Activated CD4-positive, alpha-beta T cell treated with anti-CD3 and anti-CD28 coated beads for 36 hours (primary cell): Measurements from ENCODE around the gene CTCFL. TPM values are rescaled to one million over a fixed set of nuclear protein-coding genes. Genes with fewer than 3 reads are reported as not detected.

ENCODE experiments used
- ATAC-seq: fragments of 200-7000 bp; cut with Tn5 transposase; one replicate; pipeline ENCODE4 v1.10.0; 2021; ENCODE audit warnings: mild to moderate bottlenecking, moderate library complexity
- CTCF ChIA-PET: fragments of 350-600 bp; sonication (Branson Sonifier 250); formaldehyde crosslinking; loops from one replicate; lab custom pipeline; 2021; ENCODE audit warnings: antibody characterized with exemption; lab: Charles Lee
- POLR2A ChIA-PET: fragments of 350-600 bp; sonication (Branson Sonifier 250); formaldehyde crosslinking; loops from one replicate; lab custom pipeline; 2021; ENCODE audit warnings: antibody characterized with exemption, inconsistent platforms; lab: Charles Lee
- DNase-seq: peaks from one replicate; pipeline ENCODE4 v3.0.0-alpha.2; 2020
- H3K27ac Mint-ChIP-seq: one replicate; pipeline ENCODE4 v1.8.0; 2021; ENCODE audit warnings: mixed read lengths
- H3K27me3 Mint-ChIP-seq: one replicate; pipeline ENCODE4 v1.8.0; 2021; ENCODE audit warnings: mixed read lengths
- H3K36me3 Mint-ChIP-seq: one replicate; pipeline ENCODE4 v1.8.0; 2021; ENCODE audit warnings: low read depth, mixed read lengths
- H3K4me1 Mint-ChIP-seq: one replicate; pipeline ENCODE4 v1.8.0; 2021; ENCODE audit warnings: mixed read lengths
- H3K4me3 Mint-ChIP-seq: one replicate; pipeline ENCODE4 v1.8.0; 2021; ENCODE audit warnings: mild to moderate bottlenecking, moderate library complexity, mixed read lengths
- H3K9me3 Mint-ChIP-seq: one replicate; pipeline ENCODE4 v1.8.0; 2021; ENCODE audit warnings: low read depth, mixed read lengths
- intact Hi-C, 2 experiments: fragments of 100-400 bp; cut with DNase I in 1 of 2; cut with micrococcal nuclease in 1 of 2; formaldehyde crosslinking; loops; one replicate each; pipeline versions ENCODE4 v1.14.2 to v1.15.1; 2022 to 2024; cut with DNase I, micrococcal nuclease
- total RNA-seq, 2 experiments: library from RNA; stranded (reverse); gene quantifications; one replicate each; pipeline ENCODE4 v1.2.3, GENCODE V29; 2021

Gene CTCFL
- total RNA-seq, 2 experiments from 2014 or later = not detected

DNA sequence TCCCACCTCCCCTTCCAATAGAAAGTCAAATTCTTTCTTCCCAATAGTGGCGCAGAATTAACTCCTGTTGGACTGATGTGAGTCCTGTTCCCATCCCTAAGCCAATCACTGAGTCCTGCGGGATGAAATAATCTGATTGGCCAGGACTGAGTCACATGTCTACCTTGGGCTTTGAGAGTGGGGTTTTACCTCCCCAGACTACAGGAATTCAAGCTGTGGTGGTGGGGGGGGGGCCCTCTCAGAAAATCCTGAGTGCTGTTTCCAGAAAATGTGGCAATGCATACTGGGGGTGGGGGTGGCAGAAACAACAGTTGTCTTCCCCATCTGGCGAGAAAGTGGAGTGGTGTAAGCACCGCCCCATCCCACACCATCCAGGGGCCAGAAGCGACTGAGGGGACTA lies 65.7 kb downstream of the CTCFL start:
- Mint-ChIP-seq H3K4me3 (no peak overlapping the region), H3K4me1 (peaks cover 4% of the 10 kb centered on the region), H3K36me3 (no peaks in the 10 kb centered on the region), H3K27me3 (no peaks in the 10 kb centered on the region), H3K9me3 (no peaks in the 10 kb centered on the region), H3K27ac (no peak overlapping the region)
- ChIA-PET POLR2A (no interaction called here), CTCF (no interaction called here)
- ATAC-seq (no peak), DNase-seq (no peak)
- intact Hi-C loops = no loop called here

DNA sequence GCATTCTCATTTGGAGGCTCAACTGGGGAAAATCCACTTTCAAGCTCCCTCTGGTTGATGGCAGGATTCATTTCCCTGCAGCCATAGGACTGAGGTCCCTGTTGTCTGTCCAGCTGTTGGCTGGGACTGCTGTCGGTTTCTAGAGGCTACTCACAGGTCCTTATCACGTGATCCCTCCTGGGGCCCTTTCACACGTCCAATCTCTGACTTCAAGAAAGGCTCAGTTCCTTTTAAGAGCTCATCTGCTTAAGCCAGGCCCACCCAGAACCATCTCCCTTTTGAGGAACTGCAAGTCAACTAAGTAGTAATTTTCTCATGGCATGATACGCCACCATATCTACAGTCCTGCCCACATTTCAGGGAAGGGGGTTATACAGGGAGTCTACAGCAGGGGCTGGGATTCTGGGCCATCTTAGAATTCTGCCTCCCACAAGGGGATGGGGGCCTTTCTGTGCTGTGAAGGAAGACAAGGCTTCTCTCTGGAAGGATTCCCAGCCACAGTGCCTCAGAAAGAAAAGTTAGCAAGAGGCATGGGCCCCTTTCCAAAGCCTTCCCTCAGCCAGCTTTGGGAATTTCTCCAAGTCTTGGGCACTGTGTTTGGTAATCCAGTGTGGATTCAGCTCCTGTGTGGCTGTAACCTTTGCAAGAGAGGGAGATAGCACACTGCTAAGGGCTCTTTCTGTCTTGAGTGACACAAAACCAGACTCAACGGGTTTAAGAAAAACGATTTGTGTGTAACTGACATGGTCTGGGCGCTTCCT lies 66.4 kb downstream of the CTCFL start:
- no peaks in the 10 kb centered on the region for H3K9me3 Mint-ChIP-seq
- POLR2A ChIA-PET = no interaction called here
- no peaks in the 10 kb centered on the region for H3K27me3 Mint-ChIP-seq
- H3K36me3 Mint-ChIP-seq = no peaks in the 10 kb centered on the region
- intact Hi-C loops = no loop called here
- H3K4me3 Mint-ChIP-seq = no peak overlapping the region
- no peak for DNase-seq
- H3K27ac Mint-ChIP-seq = no peak overlapping the region
- CTCF ChIA-PET = no interaction called here
- no peak for ATAC-seq
- no peaks in the 10 kb centered on the region for H3K4me1 Mint-ChIP-seq

DNA sequence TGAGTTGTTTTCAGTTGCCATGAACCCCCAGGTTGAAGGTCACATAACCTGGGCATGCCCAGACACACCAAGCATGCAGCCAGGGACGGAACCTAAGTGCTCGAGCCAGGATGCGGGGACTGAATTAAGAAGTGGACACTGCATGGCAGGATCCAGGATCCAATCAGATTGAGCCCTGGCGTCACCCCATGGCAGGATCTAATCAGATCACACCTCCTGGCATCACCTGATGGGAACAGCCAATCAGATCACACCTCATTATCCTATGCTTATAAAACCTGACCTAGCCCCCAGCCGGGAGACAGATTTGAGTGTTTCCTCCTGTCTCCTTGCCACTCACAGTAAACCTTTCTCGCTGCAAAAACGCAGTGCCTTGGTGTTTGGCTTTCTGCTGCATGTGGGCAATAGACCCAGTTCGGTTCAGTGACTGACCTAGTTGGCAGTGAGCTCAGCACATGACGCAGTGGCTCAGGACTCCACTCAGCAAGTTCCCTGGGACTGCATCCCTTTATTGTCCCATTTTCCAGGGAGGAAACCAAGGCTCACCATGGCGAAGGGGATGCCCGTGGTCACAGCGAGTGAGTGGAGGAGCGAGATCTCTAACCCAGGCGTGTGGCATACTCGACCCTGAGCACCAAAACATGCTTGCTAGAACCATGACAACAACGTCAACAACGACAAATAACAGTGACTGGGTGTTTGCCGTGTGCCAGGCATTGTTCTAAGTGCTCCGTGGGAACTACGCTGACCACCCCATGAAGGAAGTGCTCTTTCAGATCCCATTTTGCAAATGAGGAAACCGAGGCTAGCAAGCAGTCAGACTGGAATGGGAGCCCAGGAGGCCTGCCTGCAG lies 67.5 kb downstream of the CTCFL start:
- peaks cover 5% of the 10 kb centered on the region for H3K4me1 Mint-ChIP-seq
- DNase-seq (no peak), ATAC-seq (no peak)
- H3K27ac Mint-ChIP-seq = no peak overlapping the region
- no peaks in the 10 kb centered on the region for H3K9me3 Mint-ChIP-seq
- CTCF ChIA-PET = no interaction called here
- POLR2A ChIA-PET = no interaction called here
- intact Hi-C loops = no loop called here
- no peaks in the 10 kb centered on the region for H3K36me3 Mint-ChIP-seq
- H3K27me3 Mint-ChIP-seq = no peaks in the 10 kb centered on the region
- no peak overlapping the region for H3K4me3 Mint-ChIP-seq

DNA sequence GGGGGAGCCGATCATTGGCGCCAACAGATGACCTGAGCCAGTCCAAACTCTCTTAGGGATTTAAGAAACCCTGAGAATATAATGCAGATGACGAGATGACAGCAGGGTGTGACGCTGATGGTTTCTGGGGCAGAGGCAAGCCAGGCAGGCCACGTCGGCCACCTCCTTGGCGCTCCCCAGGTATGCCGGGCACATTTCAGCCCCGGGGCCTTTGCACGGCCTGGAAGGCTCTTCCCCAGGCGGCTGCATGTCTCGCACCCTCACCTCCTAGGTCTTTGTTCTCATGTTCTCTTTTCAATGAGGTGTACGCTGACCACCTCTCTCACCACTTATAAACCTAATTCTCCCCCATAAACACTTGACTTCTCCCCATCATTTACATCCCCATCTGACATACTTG lies 68.8 kb downstream of the CTCFL start:
- Mint-ChIP-seq H3K27me3 (no peaks in the 10 kb centered on the region), H3K27ac (no peak overlapping the region), H3K36me3 (peaks cover 4% of the 10 kb centered on the region), H3K9me3 (no peaks in the 10 kb centered on the region), H3K4me1 (peaks cover 18% of the 10 kb centered on the region), H3K4me3 (no peak overlapping the region)
- ChIA-PET CTCF (no interaction called here), POLR2A (no interaction called here)
- intact Hi-C loops = no loop called here
- ATAC-seq (no peak), DNase-seq (no peak)

DNA sequence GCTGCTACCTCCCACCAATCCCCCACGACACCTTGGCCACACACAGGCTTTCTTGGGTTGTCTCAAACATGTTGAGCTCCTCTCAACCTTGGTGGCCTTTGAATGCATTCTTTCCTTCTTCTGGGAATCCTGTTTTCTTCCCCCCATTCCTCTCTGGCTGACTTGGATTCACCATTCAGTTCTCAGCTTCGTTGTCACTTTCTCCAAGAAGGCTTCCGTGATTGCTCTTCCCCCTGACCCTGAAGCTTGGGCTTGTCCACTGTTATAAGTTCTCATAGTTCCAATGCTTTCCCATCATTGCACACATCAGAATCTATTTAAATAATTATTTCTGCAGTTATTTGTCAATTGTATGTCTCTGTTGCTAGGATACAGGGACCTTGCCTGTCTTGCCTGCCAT lies 69.6 kb downstream of the CTCFL start:
- Mint-ChIP-seq H3K27me3 (no peaks in the 10 kb centered on the region), H3K36me3 (peaks cover 4% of the 10 kb centered on the region), H3K27ac (no peak overlapping the region), H3K9me3 (no peaks in the 10 kb centered on the region), H3K4me3 (no peak overlapping the region), H3K4me1 (peaks cover 24% of the 10 kb centered on the region)
- no peak for DNase-seq
- intact Hi-C loops = no loop called here
- ChIA-PET POLR2A (no interaction called here), CTCF (no interaction called here)
- ATAC-seq = no peak

DNA sequence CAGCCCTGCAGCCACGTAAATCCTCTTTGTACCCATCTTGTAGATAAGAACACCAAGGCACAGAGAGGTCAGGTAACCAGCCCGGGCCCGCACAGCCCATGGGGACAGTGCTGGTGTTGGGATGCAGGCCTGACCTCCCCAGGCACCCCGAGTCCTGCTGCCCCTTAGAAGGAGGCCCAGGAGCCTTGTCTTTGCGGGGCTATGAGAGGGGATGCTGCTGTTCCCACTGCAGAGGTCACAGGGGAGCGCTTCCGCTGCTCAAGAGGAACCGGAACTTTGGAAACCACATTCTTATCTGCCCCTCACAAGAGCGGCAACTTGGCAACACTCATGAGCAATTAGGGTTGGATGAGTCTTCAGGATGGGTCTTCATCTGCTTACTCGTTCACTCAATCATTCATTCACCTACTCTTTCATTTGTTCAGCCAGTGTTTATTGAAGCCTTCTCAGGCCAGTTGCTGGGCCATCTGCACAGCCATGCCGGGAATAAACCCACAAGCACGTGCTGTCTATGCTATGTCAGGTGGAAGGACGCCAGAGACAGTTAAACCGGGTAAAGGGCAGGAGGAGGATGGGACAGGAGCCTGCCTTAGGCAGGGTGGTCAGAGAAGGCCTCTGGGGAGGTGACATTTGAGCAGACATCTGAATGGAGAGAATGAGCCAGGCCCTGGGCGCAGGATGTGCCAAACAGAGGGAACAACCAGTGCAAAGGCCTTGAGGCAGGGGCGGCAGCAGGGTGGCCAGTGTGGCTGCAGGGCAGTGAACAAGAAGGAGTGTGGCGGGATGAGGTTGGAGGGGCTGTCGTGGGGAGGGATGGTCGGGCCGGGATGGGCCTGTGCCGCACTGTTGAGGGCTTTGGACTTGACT lies 72.9 kb downstream of the CTCFL start:
- ATAC-seq (peak; percentile 82), DNase-seq (peak; percentile 21)
- intact Hi-C loops = no loop called here
- ChIA-PET CTCF (interaction anchor here (0.7 kb wide), 1 partner anchor 70 kb away, joined by 3 read pairs; no protein-coding TSS in a partner anchor), POLR2A (no interaction called here)
- H3K9me3 Mint-ChIP-seq = no peaks in the 10 kb centered on the region
- H3K27me3 Mint-ChIP-seq = no peaks in the 10 kb centered on the region
- peaks cover 33% of the 10 kb centered on the region for H3K4me1 Mint-ChIP-seq
- peak overlapping the region; percentile 86 for H3K27ac Mint-ChIP-seq
- no peak overlapping the region for H3K4me3 Mint-ChIP-seq
- peaks cover 4% of the 10 kb centered on the region for H3K36me3 Mint-ChIP-seq

DNA sequence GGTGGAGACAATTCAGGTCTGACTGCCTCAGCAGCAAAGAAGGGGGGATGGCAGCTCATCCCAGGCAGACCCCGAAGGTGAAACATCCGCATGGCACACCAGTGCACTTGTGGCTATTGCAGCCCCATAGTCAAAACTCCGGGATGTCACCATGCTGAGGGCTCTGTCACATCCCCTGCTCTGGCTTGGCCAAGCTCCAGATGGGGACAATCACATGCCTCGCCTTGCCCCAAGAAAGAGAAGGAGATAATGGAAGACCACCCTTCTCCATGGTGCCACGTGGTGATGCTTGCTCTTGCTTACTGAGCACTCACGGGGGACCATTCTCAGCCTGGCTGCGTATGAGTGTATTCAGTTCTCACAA lies 73.5 kb downstream of the CTCFL start:
- ChIA-PET POLR2A (no interaction called here), CTCF (interaction anchor here (0.7 kb wide), 1 partner anchor 169 kb away, joined by 3 read pairs; no protein-coding TSS in a partner anchor)
- intact Hi-C loops = no loop called here
- Mint-ChIP-seq H3K4me1 (peaks cover 33% of the 10 kb centered on the region), H3K27ac (peak overlapping the region; percentile 64), H3K27me3 (no peaks in the 10 kb centered on the region), H3K36me3 (peaks cover 4% of the 10 kb centered on the region), H3K4me3 (no peak overlapping the region), H3K9me3 (no peaks in the 10 kb centered on the region)
- ATAC-seq = no peak
- no peak for DNase-seq

DNA sequence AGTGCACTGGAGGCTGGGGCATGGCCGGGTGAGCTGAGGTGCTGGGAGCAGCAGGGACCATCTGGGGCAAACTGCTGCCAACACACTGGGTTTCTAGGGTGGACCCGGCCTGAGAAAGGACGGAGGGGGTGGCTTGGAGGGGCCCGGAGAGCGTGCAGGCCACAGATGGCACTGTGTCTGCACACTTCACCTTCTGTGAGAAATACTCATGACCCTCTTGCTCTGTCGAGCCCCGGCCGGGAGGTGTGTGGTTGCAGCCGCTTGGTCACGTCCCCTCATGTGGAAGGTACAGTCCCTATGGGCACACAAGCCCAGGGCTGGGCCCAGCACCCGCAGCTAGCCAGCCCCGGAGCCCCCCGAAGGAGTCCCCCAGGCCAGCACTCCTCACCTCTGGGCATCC lies 74.0 kb downstream of the CTCFL start:
- no peak for ATAC-seq
- Mint-ChIP-seq H3K4me3 (no peak overlapping the region), H3K27ac (no peak overlapping the region), H3K36me3 (peaks cover 4% of the 10 kb centered on the region), H3K27me3 (no peaks in the 10 kb centered on the region), H3K4me1 (peaks cover 33% of the 10 kb centered on the region), H3K9me3 (no peaks in the 10 kb centered on the region)
- intact Hi-C loops = no loop called here
- ChIA-PET CTCF (interaction anchor here (0.7 kb wide), 2 partner anchors 66 to 168 kb away, joined by 3 read pairs; no protein-coding TSS in a partner anchor), POLR2A (no interaction called here)
- no peak for DNase-seq

DNA sequence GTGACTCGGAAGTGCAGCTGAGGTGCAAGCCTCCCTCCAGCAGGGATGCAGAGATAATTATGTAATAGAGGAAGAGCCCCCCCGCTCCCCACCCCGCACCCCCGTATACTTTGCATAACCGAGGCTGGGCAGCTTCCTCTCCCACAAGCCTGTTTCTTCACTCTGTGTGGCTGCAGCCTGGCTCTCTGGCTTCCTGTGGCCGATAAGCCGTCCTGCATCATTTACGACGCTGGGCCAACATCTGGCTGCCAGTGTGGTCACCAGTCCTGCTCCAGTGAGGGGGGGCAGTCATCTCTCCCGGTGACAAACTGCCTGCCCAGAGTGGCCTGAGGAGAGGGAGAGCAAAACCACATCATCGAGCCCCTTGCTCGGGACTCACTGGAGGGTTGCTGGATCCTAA lies 74.5 kb downstream of the CTCFL start:
- ChIA-PET POLR2A (no interaction called here), CTCF (interaction anchor here (0.7 to 1.0 kb wide), 2 partner anchors 47 to 66 kb away, joined by 3 read pairs; no protein-coding TSS in a partner anchor)
- H3K27ac Mint-ChIP-seq = no peak overlapping the region
- peaks cover 4% of the 10 kb centered on the region for H3K36me3 Mint-ChIP-seq
- DNase-seq (no peak), ATAC-seq (no peak)
- H3K9me3 Mint-ChIP-seq = no peaks in the 10 kb centered on the region
- H3K4me1 Mint-ChIP-seq = peaks cover 33% of the 10 kb centered on the region
- no peaks in the 10 kb centered on the region for H3K27me3 Mint-ChIP-seq
- no peak overlapping the region for H3K4me3 Mint-ChIP-seq
- intact Hi-C loops = no loop called here

DNA sequence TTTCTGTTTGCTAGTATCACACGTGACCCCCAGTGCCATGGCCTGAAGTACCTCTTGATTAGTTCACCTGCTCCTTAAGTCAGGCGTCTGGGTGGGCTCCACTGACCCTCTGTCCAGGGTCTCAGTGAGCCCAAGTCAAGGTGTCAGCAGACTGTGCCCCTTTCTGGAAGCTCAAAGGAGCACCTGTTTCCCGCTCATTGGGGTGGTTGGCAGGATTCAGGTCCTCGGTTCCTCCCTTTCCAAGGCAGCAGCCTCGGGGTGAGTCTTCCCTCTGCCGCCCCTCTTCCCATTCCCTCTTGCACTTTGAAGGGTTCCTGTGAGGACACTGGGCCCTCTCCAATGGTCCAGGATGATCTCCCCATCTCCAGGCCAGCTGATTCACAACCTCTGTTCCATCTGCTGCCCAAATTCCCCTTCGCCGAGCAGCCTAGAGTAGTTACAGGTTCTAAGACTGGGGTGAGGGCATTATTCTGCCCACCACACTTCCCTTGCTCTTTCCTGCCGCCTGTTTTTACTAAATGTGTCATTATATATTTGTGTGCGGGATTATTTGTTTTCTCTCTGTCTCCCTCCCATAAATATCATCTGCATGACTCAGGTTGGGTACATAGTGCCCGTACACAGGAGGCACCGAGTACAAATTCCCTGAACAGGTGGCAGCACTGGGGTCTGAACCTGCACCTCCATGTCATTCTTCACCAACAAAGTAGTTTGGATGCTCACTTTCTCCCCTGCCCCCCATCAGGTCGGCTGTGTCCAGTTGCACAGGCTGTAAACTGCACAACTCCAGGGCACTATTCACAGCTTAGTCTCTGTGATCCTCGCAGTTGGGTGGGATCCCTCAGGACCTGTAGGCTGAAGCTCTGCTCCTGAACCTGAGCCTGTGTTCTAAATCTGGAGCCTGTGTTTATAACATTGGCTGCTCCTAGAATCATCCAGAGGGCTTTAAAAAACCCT lies 75.3 kb downstream of the CTCFL start:
- Mint-ChIP-seq H3K9me3 (no peaks in the 10 kb centered on the region), H3K4me1 (peaks cover 33% of the 10 kb centered on the region), H3K4me3 (no peak overlapping the region), H3K27me3 (no peaks in the 10 kb centered on the region), H3K27ac (no peak overlapping the region), H3K36me3 (peaks cover 4% of the 10 kb centered on the region)
- intact Hi-C loops = no loop called here
- ATAC-seq (no peak), DNase-seq (no peak)
- ChIA-PET POLR2A (no interaction called here), CTCF (interaction anchor here (0.7 to 1.0 kb wide), 3 partner anchors 48 to 71 kb away, joined by 3 read pairs; no protein-coding TSS in a partner anchor)
